Inflammatory macrophage treated with lipopolysaccharide for 4 hours (primary cell): Measurements from ENCODE around the gene BCAR1.
"Not testable (repeated sequence)": the region's sequence is repeated elsewhere in the genome, so short reads cannot be mapped to it uniquely, and the experiment has no call there.

Source experiments
- DNase-seq: peaks from one replicate; pipeline ENCODE4 v3.0.0-alpha.2; 2020

BCAR1 gene

DNA sequence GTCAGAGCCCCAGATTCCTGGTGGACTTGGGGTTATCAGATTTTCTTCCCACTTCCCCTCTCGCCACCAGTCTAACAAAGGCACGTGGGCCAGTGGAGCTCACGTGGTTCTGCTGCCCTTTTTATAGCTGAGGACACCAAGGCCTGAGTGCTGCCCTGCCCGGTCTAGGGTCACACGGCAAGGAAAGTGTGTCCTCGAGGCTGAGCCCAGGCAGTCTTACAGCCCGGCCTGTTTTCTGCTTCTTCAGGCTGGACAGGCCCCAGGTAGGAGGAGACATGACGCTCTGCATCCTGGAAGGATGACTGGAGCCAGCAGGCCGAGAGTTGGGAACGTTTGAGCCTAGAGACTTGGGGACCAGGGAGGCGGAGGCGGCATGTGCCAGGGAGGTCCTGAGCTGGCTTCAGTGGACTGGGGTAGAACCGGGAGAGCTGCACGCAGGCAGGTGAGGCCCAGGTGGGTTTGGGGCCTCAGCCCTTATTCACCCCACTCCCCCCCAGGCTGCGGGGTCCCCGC, 29.1 kb downstream of the BCAR1 start:
- DNase-seq: peak; percentile 44

DNA sequence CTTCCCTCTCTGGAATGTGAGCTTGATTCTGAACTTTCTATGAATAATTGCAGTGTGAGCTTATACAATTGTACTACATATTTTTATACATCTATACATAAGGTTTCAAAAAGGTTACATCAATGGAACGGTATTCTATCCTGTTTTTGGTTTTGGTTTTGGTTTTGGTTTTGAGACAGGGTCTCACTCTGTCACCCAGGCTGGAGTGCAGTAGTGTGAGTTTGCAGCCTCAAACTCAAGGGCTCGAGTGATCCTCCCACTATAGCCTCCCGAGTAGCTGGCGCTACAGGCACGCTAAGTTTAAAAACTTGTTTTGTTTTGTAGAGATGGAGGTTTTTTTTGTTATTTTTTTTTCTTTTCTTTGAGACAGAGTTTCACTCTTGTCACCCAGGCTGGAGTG, 31.6 kb downstream of the BCAR1 start:
- DNase-seq: peak; percentile 24

DNA sequence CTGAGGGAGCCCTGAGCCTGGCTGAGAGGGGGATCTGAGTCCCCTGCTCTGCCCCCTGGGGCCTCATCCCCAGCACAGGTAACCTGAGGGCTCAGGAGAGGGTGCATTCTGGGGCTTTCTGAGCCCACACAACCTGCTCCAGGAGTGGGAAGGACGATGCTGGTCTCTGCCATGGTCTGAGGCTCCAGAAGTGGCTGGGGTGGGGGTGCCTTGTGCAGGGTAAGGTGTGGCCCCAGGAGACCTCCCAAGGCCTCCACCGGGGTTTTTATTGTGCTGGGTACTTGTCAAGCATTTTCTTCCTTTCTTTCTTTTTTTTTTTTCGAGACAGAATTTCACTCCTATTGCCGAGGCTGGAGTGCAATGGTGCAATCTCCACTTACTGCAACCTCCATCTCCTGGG, 32.3 kb downstream of the BCAR1 start:
- no peak for DNase-seq

DNA sequence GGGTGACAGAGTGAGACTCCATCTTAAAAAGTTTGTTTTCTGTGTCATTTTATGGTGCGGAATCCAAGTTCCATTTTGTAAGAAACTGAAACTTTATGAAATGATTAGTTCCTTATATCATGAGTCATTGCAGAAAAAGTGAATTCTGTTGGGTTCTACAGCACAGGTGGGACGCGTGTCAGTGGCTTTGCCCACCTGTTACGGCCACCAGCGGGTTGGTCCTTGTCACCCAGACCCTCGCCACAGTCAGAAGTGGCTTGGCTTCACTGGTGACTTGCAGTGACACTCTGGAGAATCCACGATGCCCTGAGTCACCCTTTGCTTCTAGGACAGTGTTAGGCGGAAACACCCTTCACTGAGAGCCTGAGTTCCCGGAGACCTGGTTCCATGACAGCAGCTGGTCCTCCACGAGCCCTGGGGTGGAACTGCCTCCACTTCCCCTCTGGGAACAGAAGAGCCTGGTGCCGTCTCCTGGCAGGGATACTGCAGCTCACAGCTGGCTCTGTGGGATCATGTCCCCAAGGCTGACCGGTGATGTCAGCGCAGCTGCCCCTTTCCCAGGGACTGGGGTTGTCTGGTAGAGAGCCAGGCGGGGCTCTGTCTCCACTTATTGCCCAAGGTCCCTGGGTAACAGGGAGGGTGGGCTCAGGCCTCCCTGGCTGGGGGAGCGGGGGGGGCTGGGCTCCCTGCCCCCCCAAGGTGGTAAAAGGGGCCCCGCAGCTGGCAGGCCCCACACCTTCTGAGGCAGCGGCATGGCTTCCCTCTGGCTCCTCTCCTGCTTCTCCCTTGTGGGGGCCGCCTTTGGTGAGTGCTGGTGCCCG, 33.0 kb downstream of the BCAR1 start, which contains the start of gene CTRB1:
Gene CTRB1, plus strand, starts transcription at position 733 of the 821 bp plus-strand sequence. Its CDS starts 20 bp downstream, at position 753.
- peak; percentile 9 for DNase-seq

DNA sequence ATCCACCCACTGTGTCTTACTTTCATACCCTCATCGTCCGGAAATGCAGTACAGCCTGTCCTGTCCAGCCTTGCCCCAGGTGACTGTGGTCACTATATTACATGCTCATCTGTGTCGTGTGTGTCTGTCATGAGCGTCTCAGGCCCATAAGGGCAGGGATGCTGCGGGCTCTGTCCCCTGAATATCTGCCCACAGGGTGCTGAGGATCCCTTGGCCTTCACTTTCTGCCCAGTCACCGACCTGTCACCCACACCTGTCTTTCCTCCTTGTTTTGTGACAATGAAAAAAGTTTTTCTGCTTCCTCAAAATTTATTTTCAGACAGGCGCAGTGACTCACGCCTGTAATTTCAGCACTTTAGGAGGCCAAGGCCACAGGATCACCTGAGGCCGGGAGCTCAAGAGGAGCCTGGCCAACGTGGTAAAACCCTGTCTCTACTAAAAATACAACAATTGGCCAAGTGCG, 34.0 kb downstream of the BCAR1 start:
- DNase-seq: no peak

DNA sequence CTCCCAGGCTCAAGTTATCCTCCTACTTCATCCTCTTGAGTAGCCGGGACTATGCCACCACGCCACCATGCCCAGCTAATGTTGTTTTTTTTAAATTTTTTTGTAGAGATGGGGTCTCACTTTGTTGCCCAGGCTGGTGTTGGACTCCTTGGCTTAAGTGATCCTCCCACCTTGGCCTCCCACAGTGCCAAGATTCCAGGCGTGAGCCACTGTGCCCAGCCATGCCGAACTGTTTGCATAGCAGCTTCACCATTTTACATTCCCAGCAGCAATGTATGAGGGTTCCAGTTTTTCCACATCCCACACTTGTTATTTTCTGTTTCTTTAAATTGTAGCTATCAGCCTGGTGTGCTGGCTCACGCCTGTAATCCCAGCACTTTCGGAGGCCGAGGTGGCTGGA, 34.8 kb downstream of the BCAR1 start:
- DNase-seq: no peak

DNA sequence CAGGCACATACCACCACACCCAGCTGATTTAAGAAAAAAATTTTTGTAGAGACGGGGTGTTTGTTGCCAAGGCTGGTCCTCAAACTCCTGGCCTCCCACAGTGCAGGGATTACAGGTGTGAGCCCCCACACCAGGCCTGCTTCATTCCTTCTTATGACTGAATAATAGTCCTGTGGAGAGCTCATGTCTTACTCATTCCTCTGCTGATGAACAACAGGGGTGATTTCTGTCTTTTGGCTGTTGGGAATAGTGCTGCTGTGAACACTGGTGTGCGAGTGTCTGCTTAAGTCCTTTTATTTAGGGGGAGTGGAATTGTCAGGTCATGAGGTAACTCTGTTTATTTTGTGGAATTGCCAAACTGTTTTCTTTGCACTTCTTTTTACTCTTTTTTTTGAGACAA, 35.3 kb downstream of the BCAR1 start:
- no peak for DNase-seq

DNA sequence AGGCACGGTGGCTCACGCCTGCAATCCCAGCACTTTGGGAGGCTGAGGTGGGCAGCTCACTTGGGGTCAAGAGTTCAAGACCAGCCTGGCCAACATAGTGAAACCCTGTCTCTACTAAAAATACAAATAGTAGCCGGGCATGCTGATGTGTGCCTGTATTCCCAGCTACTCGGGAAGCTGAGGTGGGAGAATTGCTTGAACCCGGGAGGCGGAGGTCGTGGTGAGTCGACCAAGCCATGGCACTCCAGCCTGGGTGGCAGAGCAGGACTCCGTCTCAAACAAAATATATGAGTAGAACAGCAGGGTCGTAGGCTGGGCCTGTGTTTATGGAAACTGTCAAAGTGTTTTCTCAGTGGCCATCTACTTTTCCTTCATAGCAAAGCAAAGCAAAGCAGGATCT, 40.1 kb downstream of the BCAR1 start:
- not testable (repeated sequence) for DNase-seq

DNA sequence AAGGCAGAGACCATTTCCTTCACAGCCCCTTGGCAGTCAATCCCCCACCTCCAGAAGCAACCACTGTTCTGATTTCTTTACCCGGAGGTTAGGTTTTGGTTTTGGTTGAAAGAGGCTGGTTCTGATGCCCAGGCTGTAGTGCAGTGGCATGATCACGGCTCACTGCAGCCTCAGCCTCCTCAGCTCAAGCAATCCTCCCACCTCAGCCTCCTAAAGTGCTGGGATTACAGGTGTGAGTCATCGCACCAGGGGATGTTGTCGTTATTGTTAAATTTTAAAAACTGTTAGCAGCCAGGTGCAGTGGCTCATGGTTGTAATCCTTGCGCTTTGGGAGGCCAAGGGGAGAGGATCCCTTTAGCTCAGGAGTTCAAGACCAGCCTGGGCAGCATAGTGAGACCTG, 41.5 kb downstream of the BCAR1 start:
- DNase-seq: no peak

DNA sequence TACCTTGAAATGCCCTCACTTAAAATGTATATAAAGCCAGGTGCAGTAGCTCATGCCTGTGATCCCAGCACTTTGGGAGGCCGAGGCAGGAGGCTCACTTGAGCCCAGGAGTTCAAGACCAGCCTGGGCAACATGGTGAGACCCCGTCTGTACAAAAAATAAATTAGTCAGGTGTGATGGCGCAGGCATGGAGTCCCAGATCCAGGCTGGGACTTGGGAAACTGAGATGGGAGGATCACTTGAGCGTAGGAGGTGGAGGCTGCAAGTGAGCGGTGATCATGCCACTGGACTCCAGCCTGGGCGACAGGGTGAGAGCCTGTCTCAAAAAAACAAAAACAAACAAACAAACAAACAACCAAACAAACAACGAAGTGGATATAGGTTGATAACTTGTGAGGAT, 41.9 kb downstream of the BCAR1 start:
- not testable (repeated sequence) for DNase-seq

DNA sequence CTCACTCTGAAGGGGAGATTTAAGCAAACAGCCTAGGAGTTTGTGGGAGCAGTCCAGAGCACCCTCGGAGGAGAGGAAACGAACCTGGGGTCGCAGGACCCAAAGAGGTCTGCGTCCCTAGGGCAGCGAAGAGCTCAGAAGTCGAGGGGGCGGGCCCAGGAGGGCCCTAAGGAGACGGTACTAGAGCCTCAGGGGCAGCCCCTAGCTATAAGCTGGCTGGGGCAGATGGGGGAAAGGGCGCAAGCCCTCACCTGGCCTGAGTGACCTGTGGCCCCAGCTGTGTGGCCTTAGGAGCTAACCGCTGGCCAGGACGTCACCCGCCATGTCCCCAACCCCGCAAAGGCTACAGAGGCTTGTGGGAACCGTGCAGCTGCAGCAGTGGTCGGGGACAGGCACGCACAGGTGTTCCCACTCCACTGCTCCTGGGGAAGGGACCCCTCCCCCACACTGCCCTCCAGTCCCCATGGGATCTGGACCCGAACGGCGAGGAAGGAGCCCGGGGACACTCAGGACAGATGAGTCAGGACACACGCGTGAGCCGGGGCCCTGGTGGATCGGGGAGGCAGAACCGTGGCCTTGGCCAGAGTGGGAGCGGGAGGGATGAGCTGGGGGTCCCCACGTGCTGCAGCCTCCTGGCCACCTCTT, 42.4 kb downstream of the BCAR1 start:
- DNase-seq: no peak

DNA sequence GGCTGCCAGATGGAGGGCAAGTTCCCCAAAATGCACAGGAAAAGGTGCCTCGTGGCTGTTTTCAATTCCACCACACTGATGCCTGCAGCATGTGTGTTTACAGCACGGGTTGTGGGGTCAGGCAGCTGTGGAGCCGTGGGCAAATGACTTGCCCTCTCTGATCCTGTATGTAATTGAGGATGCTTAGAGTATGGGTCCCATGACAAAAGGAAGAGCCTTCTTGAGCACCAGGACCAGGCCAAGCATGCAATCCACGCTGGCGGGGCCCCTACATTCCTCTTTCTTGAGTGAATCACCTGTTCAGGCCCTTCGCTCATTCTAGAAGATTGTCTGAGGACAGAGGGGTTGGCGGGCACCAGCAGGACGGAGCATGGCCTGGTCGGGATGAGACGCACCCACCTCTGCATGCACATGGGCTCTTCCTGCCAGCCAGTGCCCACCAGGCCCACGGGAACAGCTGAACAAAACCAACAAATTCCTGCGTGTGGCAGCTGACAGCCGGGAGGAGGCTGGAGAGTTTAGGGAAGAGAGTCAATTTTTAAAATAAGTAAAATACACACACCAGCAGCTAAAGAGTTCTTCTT, 43.1 kb downstream of the BCAR1 start:
- DNase-seq: no peak

DNA sequence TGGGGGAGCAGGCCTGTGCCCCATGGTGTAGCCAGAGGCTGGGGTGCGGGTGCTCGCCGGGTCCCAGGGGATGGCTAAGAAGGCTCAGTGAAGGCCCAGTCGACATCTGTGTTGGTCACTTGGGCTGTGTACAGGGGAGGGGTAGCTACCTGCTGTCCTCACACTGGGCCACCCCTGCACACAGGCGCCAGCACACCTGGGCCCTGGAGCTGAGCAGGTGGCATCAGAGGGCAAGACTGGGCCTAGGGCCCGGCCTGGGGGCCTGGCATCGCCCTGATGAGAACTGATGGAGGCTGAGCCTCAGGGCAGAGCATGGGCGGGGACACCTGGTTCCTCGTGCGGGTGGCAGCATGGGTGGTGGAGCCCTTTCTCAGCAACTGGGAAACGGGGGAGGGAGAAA, 43.6 kb downstream of the BCAR1 start:
- DNase-seq: no peak

DNA sequence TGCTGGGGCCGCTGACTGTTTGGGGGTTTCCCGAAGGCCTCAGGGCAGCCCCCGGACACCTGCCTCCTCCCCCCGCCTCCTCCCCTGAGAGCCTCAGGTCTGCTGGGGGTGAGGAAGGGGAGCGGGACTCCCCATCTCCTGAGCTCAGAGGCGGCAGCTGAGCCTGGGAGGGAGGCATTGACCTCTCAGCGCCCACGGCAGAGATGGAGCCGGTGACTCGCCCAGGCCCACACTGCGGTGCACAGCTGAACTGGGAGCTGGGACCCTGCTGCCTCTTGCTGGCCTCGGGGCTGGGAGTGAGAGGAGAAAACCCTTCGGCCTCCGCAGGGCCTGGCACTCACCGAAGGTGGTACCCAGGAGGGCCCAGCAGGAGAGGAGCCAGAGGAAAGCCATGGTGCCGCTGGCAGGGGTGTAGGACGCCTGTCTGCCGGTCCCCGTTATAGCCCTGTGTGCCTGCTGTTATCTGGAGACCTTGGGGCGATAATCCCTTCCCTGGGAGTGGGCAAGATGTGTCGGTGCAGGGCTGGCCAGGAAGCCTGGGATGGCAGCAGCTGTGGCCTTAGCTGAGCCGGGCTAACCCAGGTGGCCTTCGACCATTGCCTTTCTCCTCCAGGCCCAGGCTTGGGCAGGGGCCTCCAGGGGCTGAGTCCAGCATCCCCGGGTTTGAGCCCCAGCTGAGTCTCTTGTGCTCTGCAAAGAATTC, 44.5 kb downstream of the BCAR1 start, which contains the start of gene CTRB2:
Gene CTRB2, minus strand, starts transcription at position 413 of the 703 bp plus-strand sequence. Its CDS starts 20 bp downstream, at position 393.
- DNase-seq: no peak

DNA sequence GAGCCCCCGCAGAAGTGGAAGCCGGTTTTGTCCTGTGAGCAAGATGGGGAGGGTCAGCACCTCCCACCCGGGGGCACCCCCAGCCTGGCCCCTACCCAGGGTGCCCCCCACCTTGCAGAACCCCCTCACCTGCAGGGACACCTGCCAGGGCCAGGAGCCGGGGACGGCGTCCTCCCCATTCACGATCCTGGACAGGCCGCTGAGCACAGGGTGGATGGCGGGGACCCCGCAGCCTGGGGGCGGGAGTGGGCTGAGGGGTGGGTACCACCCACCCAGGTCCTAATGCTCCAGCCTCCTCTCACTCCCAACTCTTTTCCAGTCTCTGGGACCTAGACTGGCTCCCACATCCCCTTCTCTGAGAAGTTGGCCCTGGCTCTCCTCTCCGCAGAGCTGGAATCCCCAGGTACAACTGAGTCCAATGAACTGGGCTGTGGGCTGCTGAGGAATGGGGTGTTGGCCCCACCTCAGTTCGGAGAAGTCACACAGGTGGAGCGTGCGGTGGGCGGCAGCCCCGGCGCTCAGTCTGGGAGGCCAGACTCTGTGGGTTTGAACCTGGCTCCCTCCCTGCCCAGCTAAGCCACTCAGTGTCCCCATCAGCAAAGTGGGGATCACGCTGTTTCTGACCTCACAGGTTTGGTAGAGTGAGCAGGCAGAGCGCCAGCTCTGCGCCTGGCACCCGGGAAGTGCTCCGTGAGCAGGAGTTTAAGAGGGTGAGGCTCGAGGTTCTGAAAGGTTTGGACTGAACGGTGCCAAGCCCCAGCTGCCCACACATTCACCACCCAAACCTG, 45.3 kb downstream of the BCAR1 start:
- DNase-seq: not testable (repeated sequence)

DNA sequence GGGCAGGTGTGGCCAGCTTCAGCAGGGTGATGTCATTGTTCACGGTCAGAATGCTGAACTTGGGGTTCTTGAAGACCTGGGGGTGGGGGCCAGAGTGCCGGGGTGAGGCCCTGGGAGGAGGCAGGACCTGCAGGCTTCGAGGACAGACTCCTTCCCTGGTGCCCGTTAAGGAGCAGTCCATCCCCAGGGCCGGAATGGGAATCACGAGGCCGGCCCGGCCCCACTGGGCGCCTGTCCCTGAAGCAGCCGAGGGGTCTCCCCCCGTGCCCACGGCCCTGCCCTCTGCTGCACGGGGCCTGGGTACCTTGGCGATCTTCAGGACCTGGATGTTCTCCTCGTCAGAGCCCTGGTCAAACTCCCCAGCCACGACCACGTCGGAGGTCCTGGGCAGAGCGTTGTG, 46.0 kb downstream of the BCAR1 start:
- not testable (repeated sequence) for DNase-seq

DNA sequence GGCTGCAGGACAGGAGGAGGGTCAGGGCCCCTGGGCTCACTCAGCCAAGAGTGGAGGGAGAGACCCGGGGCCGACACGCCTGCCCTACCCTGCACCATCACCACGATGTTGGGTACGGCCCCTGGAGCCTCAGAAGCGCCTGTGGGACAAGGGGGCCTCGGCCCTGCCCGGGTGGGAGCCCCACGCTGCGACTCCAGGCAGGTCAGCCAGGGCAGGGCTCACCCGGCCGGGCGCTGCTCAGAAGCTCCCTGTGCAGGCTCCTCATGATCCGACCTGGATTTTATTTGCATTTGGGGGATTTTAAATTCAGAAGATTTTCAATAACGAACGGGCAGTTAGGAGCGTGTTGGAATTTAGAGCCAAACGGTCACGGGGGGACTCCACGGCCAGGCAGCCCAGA, 46.5 kb downstream of the BCAR1 start:
- DNase-seq: not testable (repeated sequence)

DNA sequence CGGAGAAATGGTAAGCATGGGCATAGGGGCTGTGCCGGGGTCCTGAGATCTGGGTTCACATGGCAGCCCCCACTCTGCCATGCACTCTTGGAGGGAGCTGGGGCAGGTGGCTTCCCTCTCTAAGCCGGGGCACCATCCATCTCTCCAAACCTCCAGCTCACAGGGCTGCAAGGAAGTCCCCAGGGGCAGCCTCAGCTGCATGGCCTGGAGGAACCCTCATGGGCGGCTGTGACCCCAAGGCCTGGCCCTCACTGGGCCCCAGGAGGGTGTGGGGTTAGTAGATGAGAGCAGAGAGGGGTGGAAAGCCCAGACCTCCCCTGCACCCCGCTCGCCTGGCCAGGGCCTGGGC, 47.0 kb downstream of the BCAR1 start:
- no peak for DNase-seq

DNA sequence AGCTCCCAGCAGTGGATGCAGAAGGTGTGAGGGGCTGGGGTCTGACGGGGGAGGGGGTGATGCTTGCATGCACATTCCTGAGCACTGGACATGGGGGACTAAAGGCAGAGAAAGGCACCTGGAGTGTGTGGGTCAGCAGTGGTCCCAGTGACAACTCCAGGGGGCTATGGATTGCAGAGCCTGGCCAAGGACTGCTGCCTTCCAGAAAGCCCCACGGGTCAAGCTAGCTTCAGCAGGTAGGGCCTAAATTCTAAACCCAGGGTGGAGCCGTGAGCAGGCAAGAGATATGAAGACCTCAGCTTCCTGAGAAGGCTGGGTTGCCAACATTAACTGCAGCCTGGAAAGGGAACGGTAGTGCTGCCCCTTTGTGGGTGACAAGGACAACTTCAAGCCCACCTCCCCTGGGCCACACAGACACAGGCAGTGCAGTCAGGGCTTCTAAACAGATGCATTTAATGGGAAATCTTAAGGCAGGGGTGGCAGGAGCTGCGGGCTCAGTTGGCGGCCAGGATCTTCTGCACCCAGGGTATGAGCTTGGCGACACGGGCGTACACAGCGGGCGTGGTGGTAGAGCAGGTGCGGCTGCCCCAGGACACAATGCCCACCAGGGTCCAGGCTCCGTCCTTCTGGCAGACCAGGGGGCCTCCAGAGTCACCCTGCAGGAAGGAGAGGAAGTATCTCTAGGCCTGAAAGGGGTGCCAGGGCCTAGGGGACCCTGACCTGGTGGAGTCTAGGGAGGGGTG, 47.6 kb downstream of the BCAR1 start:
- no peak for DNase-seq

DNA sequence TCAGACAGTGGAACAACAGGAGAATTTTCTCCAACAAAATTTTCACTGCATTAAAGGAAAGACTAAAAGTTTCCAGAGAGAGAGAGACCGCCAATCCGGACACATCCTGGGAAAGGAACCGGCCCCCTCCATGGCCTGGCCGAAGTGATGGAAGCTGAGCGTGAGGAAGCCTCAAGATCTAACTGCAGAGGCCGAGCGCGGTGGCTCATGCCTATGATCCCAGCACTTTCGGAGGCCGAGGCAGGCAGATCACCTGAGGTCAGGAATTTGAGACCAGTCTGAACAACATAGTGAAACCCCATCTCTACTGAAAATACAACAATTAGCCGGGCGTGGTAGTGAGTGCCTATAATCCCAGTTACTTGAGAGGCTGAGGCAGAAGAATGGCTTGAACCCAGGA, 48.3 kb downstream of the BCAR1 start:
- no peak for DNase-seq

DNA sequence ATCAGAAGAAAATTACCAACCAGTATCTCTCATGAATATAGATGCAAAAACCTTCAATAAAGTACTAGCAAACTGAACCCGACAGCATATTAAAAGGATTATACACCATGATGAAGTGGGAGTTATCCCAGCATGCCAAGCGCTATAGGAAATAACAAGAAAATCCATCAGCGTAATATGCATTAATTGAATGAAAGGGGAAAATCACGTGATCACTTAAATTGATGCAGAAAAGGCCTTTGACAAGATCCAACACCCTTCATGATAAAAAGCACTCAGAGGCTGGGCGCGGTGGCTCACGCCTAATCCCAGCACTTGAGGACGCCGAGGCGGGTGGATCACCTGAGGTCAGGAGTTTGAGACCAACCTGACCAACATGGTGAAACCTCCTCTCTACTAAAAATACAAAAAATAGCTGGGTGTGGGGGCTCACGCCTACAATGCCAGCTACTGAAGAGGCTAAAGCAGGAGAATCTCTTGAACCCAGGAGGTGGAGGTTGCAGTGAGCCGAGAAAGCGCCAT, 49.3 kb downstream of the BCAR1 start:
- no peak for DNase-seq
